ENCODE data around the gene FXR2. TPM values are rescaled to one million over a fixed set of nuclear protein-coding genes. Genes with fewer than 3 reads are reported as not detected.

The FXR2 gene
- total and polyA plus RNA-seq, 10 of the 15 experiments (the other 5 are each of a cell fraction or from before 2014, with no cell fraction given), result 1.6 to 33.3 (median 22.0) TPM

GRCh38 chr17:7647018-7647417, 32.3 kb upstream of the FXR2 start (continued):
- TF ChIP-seq RAD21 (IDR thresholded peaks at IDR 0.05; ENCODE audit: insufficient read depth, low read depth, low read length) (no peak), NFYA (IDR thresholded peaks at IDR 0.05; ENCODE audit: borderline replicate concordance, low read depth, low read length) (no peak), SRF (IDR thresholded peaks at IDR 0.05; ENCODE audit: low read depth in 2 of 2, low read length in 2 of 2) (no peak)
- TF ChIP-seq, protein P1, sequence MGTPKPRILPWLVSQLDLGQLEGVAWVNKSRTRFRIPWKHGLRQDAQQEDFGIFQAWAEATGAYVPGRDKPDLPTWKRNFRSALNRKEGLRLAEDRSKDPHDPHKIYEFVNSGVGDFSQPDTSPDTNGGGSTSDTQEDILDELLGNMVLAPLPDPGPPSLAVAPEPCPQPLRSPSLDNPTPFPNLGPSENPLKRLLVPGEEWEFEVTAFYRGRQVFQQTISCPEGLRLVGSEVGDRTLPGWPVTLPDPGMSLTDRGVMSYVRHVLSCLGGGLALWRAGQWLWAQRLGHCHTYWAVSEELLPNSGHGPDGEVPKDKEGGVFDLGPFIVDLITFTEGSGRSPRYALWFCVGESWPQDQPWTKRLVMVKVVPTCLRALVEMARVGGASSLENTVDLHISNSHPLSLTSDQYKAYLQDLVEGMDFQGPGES (IDR thresholded peaks at IDR 0.05), result no peak

- Histone ChIP-seq H3K36me3 (ENCODE audit: control insufficient read depth in 2 of 2, insufficient read depth in 2 of 2, low read length in 1 of 2) (no peaks in the 10 kb centered on the region), H3K9me3 (replicated peaks; ENCODE audit: control insufficient read depth, insufficient read depth, low read length) (no peaks in the 10 kb centered on the region), H3K4me3 (no peak overlapping the region), H4K20me1 (ENCODE audit: control insufficient read depth, insufficient read depth) (no peaks in the 10 kb centered on the region), H3K9ac (ENCODE audit: control insufficient read depth, insufficient read depth, low read length) (no peak overlapping the region), H2AFZ (ENCODE audit: control insufficient read depth, low read depth, low read length) (no peak overlapping the region), H3K27ac (ENCODE audit: control insufficient read depth, insufficient read depth) (no peak overlapping the region), H3K4me1 (ENCODE audit: control insufficient read depth, insufficient read depth, low read length) (peaks cover 3% of the 10 kb centered on the region; the same call in 1 of the 2 replicates), H3K27me3 (replicated peaks in 1 of 2; ENCODE audit: control insufficient read depth in 2 of 2, insufficient read depth in 2 of 2, low read length in 1 of 2) (peaks cover 5 to 8% of the 10 kb centered on the region in 2 experiments), H3K79me2 (ENCODE audit: control insufficient read depth, insufficient read depth, low read length) (no peaks in the 10 kb centered on the region), H3K4me2 (ENCODE audit: control insufficient read depth, insufficient read depth) (no peak overlapping the region)
- FAIRE-seq (no peak), ATAC-seq (no peak), DNase-seq (ENCODE audit: low read depth, low spot score) (no peak)
- ChIA-PET POLR2A (no interaction called here), SMC1A (ENCODE audit: uncharacterized antibody, unreplicated experiment) (interaction anchor here (1.1 kb wide), 1 partner anchor 34 kb away, joined by 3 read pairs; no protein-coding TSS in a partner anchor), CTCF (no interaction called here), RAD21 (ENCODE audit: unreplicated experiment) (no interaction called here)
- TF ChIP-seq ZNF622 (IDR thresholded peaks at IDR 0.05), result no peak
- no peak for TF ChIP-seq RUNX3 (IDR thresholded peaks at IDR 0.05; ENCODE audit: low read length)
- no peak for TF ChIP-seq CHD2 (IDR thresholded peaks at IDR 0.05; ENCODE audit: borderline replicate concordance, low read depth, low read length)
- no peak for TF ChIP-seq POU2F2 (IDR thresholded peaks at IDR 0.05; ENCODE audit: borderline replicate concordance, low read depth, low read length)
- no peak for TF ChIP-seq SUZ12 (IDR thresholded peaks at IDR 0.05; ENCODE audit: unreplicated experiment)
- TF ChIP-seq MEF2A (IDR thresholded peaks at IDR 0.05; ENCODE audit: insufficient read depth, low read depth, low read length), result no peak
- no peak for TF ChIP-seq MAX (IDR thresholded peaks at IDR 0.05; ENCODE audit: low read depth, low read length)
- no peak for TF ChIP-seq SMARCA5 (IDR thresholded peaks at IDR 0.05)
- TF ChIP-seq NFIC (IDR thresholded peaks at IDR 0.05; ENCODE audit: low read depth, low read length), result no peak
- TF ChIP-seq ZSCAN29 (IDR thresholded peaks at IDR 0.05), result no peak
- no peak for TF ChIP-seq PAX8 (IDR thresholded peaks at IDR 0.05)
- TF ChIP-seq ETV6 (conservative IDR thresholded peaks at IDR 0.05 in 1 of 2, IDR thresholded peaks at IDR 0.05 in 1 of 2; ENCODE audit: borderline replicate concordance in 1 of 2, low read depth in 1 of 2), result no peak
- TF ChIP-seq, protein P2, sequence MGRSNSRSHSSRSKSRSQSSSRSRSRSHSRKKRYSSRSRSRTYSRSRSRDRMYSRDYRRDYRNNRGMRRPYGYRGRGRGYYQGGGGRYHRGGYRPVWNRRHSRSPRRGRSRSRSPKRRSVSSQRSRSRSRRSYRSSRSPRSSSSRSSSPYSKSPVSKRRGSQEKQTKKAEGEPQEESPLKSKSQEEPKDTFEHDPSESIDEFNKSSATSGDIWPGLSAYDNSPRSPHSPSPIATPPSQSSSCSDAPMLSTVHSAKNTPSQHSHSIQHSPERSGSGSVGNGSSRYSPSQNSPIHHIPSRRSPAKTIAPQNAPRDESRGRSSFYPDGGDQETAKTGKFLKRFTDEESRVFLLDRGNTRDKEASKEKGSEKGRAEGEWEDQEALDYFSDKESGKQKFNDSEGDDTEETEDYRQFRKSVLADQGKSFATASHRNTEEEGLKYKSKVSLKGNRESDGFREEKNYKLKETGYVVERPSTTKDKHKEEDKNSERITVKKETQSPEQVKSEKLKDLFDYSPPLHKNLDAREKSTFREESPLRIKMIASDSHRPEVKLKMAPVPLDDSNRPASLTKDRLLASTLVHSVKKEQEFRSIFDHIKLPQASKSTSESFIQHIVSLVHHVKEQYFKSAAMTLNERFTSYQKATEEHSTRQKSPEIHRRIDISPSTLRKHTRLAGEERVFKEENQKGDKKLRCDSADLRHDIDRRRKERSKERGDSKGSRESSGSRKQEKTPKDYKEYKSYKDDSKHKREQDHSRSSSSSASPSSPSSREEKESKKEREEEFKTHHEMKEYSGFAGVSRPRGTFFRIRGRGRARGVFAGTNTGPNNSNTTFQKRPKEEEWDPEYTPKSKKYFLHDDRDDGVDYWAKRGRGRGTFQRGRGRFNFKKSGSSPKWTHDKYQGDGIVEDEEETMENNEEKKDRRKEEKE (IDR thresholded peaks at IDR 0.05), result no peak
- in situ Hi-C loops (cut with MboI), result no loop called here
- BruUV-seq (replicated peaks), result no TSS peak
- 35% methylated on average over 9 of the region's 9 CpGs for WGBS (ENCODE audit: insufficient coverage, insufficient replicate concordance, low lambda C conversion rate, missing lambda C conversion rate)
- intact Hi-C loops (cut with micrococcal nuclease; ENCODE audit: unreplicated experiment), result no loop called here
Observed at GRCh38 chr17:7646457-7646856, 31.8 kb upstream of the FXR2 start.
